DOHH2 (cell line): ENCODE measurements around the gene CCKAR.

Experiments used
- H3F3A ChIP-seq: fragments of 200-600 bp; sonication (generic), shearing (Covaris generic); 2 replicates; pipeline ENCODE4 v1.6.0; 2016; ENCODE audit warnings: antibody characterized with exemption, mild to moderate bottlenecking; ENCODE audit not compliant: control insufficient read depth, insufficient read depth
- H3K27ac ChIP-seq: fragments of 200-600 bp; sonication (generic); 2 replicates; pipeline ENCODE4 v1.5.1; 2014; ENCODE audit warnings: low read depth, mild to moderate bottlenecking, low read length, moderate library complexity
- H3K27me3 ChIP-seq: fragments of 200-600 bp; sonication (generic); 2 replicates; pipeline ENCODE4 v1.6.1; 2014; ENCODE audit warnings: mild to moderate bottlenecking, low read length, mixed read lengths; ENCODE audit not compliant: control insufficient read depth
- H3K36me3 ChIP-seq: fragments of 200-600 bp; sonication (generic); 2 replicates; pipeline ENCODE4 v1.6.1; 2014; ENCODE audit warnings: mild to moderate bottlenecking, low read length, moderate library complexity, mixed read lengths; ENCODE audit not compliant: control insufficient read depth
- H3K4me1 ChIP-seq: fragments of 200-600 bp; sonication (generic); 2 replicates; pipeline ENCODE4 v1.6.1; 2014; ENCODE audit warnings: mild to moderate bottlenecking, low read length, mixed read lengths; ENCODE audit not compliant: control insufficient read depth
- H3K4me2 ChIP-seq: fragments of 200-600 bp; sonication (generic); 2 replicates; pipeline ENCODE4 v1.6.0; 2014; ENCODE audit warnings: mild to moderate bottlenecking, low read length, moderate library complexity
- H3K4me3 ChIP-seq: fragments of 200-600 bp; sonication (generic); 2 replicates; pipeline ENCODE4 v1.5.1; 2014; ENCODE audit warnings: mild to moderate bottlenecking, low read length, mixed read lengths
- H3K79me2 ChIP-seq: fragments of 200-600 bp; sonication (generic); 2 replicates; pipeline ENCODE4 v1.6.1; 2014; ENCODE audit warnings: mild to moderate bottlenecking, low read length, mixed read lengths; ENCODE audit not compliant: control insufficient read depth
- H3K9me2 ChIP-seq: fragments of 200-600 bp; sonication (generic); replicated peaks from 2 replicates; pipeline ENCODE4 v1.6.1; 2014; ENCODE audit warnings: mild to moderate bottlenecking, low read length, mixed read lengths; ENCODE audit not compliant: control insufficient read depth
- H3K9me3 ChIP-seq: fragments of 200-600 bp; sonication (generic); 2 replicates; pipeline ENCODE4 v1.6.1; 2014; ENCODE audit warnings: antibody characterized with exemption, low read length, mixed read lengths; ENCODE audit not compliant: control insufficient read depth, insufficient read depth
- H4K20me1 ChIP-seq: fragments of 200-600 bp; sonication (generic); 2 replicates; pipeline ENCODE4 v1.6.0; 2014; ENCODE audit warnings: low read depth, mild to moderate bottlenecking, antibody characterized with exemption, low read length, moderate library complexity; ENCODE audit not compliant: control insufficient read depth, insufficient read depth
- CTCF ChIP-seq: fragments of 200-600 bp; sonication (generic); IDR thresholded peaks from one replicate; pipeline ENCODE4 v1.5.1; 2014; ENCODE audit warnings: antibody characterized with exemption, mild to moderate bottlenecking, low read depth, low read length; ENCODE audit not compliant: poor library complexity, severe bottlenecking
- EZH2phosphoT487 ChIP-seq: fragments of 200-600 bp; sonication (generic); IDR thresholded peaks from 2 replicates; pipeline ENCODE4 v1.6.1; 2017; ENCODE audit warnings: borderline replicate concordance, mild to moderate bottlenecking, antibody characterized with exemption, low read length, moderate library complexity, mixed read lengths

The CCKAR gene

GRCh38 chr4:26468283-26468949, 21.9 kb downstream of the CCKAR start:
- no peaks in the 10 kb centered on the region for H3K9me2 ChIP-seq
- H3K4me3 ChIP-seq, result no peak overlapping the region
- TF ChIP-seq EZH2phosphoT487 (no peak), CTCF (no peak)
- H3K27me3 ChIP-seq, result no peaks in the 10 kb centered on the region
- H3K4me1 ChIP-seq, result no peaks in the 10 kb centered on the region
- H3K27ac ChIP-seq, result no peak overlapping the region
- H3K79me2 ChIP-seq, result no peaks in the 10 kb centered on the region
- H4K20me1 ChIP-seq, result no peaks in the 10 kb centered on the region
- H3F3A ChIP-seq, result no peaks in the 10 kb centered on the region
- no peaks in the 10 kb centered on the region for H3K36me3 ChIP-seq
- H3K4me2 ChIP-seq, result no peak overlapping the region
- peaks cover 4% of the 10 kb centered on the region for H3K9me3 ChIP-seq

- TF ChIP-seq EZH2phosphoT487, result no peak
- TF ChIP-seq CTCF, result no peak
Measured at GRCh38 chr4:26467724-26468123, 22.6 kb downstream of the CCKAR start.

GRCh38 chr4:26466578-26467270, 23.6 kb downstream of the CCKAR start:
- Histone ChIP-seq H3K4me1 (no peaks in the 10 kb centered on the region), H3K4me2 (no peak overlapping the region), H3K4me3 (no peak overlapping the region), H3F3A (no peaks in the 10 kb centered on the region), H3K27ac (no peak overlapping the region), H3K9me2 (no peaks in the 10 kb centered on the region), H4K20me1 (no peaks in the 10 kb centered on the region), H3K27me3 (no peaks in the 10 kb centered on the region), H3K36me3 (no peaks in the 10 kb centered on the region), H3K79me2 (no peaks in the 10 kb centered on the region), H3K9me3 (peaks cover 6% of the 10 kb centered on the region)
- no peak for TF ChIP-seq CTCF
- TF ChIP-seq EZH2phosphoT487, result no peak

More at GRCh38 chr4:26467724-26468123, 22.6 kb downstream of the CCKAR start:
- Histone ChIP-seq H3K4me3 (no peak overlapping the region), H3F3A (no peaks in the 10 kb centered on the region), H3K9me2 (no peaks in the 10 kb centered on the region), H4K20me1 (no peaks in the 10 kb centered on the region), H3K27ac (no peak overlapping the region), H3K4me1 (no peaks in the 10 kb centered on the region), H3K79me2 (no peaks in the 10 kb centered on the region), H3K9me3 (peaks cover 6% of the 10 kb centered on the region), H3K36me3 (no peaks in the 10 kb centered on the region), H3K27me3 (no peaks in the 10 kb centered on the region), H3K4me2 (no peak overlapping the region)
